CD4-positive, alpha-beta T cell treated with Interleukin-6 at 100 ng/mL for 8 hours (primary cell): ENCODE results near the gene MAPK9.

Experiments
- DNase-seq: peaks from one replicate; pipeline ENCODE4 v3.0.0-alpha.2; 2020; ENCODE audit warnings: mixed read lengths, low spot score

MAPK9 gene

GRCh38 chr5:180204276-180204819 lies 87.5 kb downstream of the MAPK9 start:
- no peak for DNase-seq

GRCh38 chr5:180202939-180203573 lies 88.8 kb downstream of the MAPK9 start:
- no peak for DNase-seq

- no peak for DNase-seq
These were observed 90.6 kb downstream of the MAPK9 start for GRCh38 chr5:180201051-180201987.

- no peak for DNase-seq
These were observed 92.5 kb downstream of the MAPK9 start for GRCh38 chr5:180199390-180199789.

- DNase-seq = no peak
These were observed 93.7 kb downstream of the MAPK9 start for GRCh38 chr5:180198208-180198607.

GRCh38 chr5:180197016-180197702 lies 94.7 kb downstream of the MAPK9 start:
- no peak for DNase-seq

GRCh38 chr5:180194410-180195345 lies 97.2 kb downstream of the MAPK9 start:
- no peak for DNase-seq

- no peak for DNase-seq
These were observed 98.0 kb downstream of the MAPK9 start for GRCh38 chr5:180193749-180194375.

- DNase-seq = no peak
These were observed 100.2 kb downstream of the MAPK9 start for GRCh38 chr5:180191716-180192115.

- DNase-seq = no peak
These were observed 104.1 kb downstream of the MAPK9 start for GRCh38 chr5:180187767-180188166.
